HL-60 (cell line): ENCODE measurements around the gene ABCC1.

ENCODE experiments used
- DNase-seq, 2 experiments: peaks; one replicate each; pipeline ENCODE4 v3.0.0-alpha.2; 2010 to 2020; ENCODE audit warnings: low read depth in 1 of 2, low spot score in 1 of 2
- H3K27ac ChIP-seq: fragments of 250-450 bp; sonication (Bioruptor Pico); replicated peaks from 2 replicates; pipeline ENCODE4 v1.5.1; 2020; ENCODE audit warnings: mild to moderate bottlenecking, moderate library complexity
- H3K27me3 ChIP-seq: fragments of 250-450 bp; sonication (Bioruptor Pico); 2 replicates; pipeline ENCODE4 v1.5.1; 2021; ENCODE audit warnings: mild to moderate bottlenecking, moderate library complexity; ENCODE audit not compliant: insufficient read depth, poor library complexity, severe bottlenecking
- H3K4me3 ChIP-seq: replicated peaks from 2 replicates; pipeline ENCODE4 v1.5.1; 2011; ENCODE audit warnings: mild to moderate bottlenecking, control low read depth, low read length; ENCODE audit not compliant: insufficient read depth
- CTCF ChIP-seq: IDR thresholded peaks from one replicate; pipeline ENCODE4 v1.5.1; 2011; ENCODE audit warnings: low read length, control low read depth, inconsistent platforms; ENCODE audit not compliant: insufficient read depth
- GABPA ChIP-seq: IDR thresholded peaks from 2 replicates; pipeline ENCODE4 v1.6.1; 2012; ENCODE audit warnings: low read depth
- POLR2AphosphoS5 ChIP-seq: IDR thresholded peaks from 2 replicates; pipeline ENCODE4 v1.6.1; 2012; ENCODE audit warnings: low read depth
- REST ChIP-seq: IDR thresholded peaks from 2 replicates; pipeline ENCODE4 v1.6.1; 2012; ENCODE audit warnings: low read depth; ENCODE audit not compliant: insufficient replicate concordance
- SPI1 ChIP-seq: IDR thresholded peaks from 2 replicates; pipeline ENCODE4 v1.6.1; 2012; ENCODE audit warnings: low read depth, mild to moderate bottlenecking, borderline replicate concordance

The ABCC1 gene

GRCh38 chr16:16143038-16143763 lies 193.8 kb downstream of the ABCC1 start:
- TF ChIP-seq POLR2AphosphoS5 = no peak
- TF ChIP-seq CTCF = peak; percentile 25
- H3K27ac ChIP-seq = no peak overlapping the region

GRCh38 chr16:16143931-16144330 lies 194.5 kb downstream of the ABCC1 start:
- Histone ChIP-seq H3K27ac (no peak overlapping the region), H3K4me3 (no peak overlapping the region), H3K27me3 (no peaks in the 10 kb centered on the region)
- no peak for DNase-seq
- no peak for TF ChIP-seq CTCF
- TF ChIP-seq GABPA = no peak
- TF ChIP-seq REST = no peak
- TF ChIP-seq POLR2AphosphoS5 = no peak
- no peak for TF ChIP-seq SPI1

More at GRCh38 chr16:16143038-16143763, 193.8 kb downstream of the ABCC1 start:
- no peaks in the 10 kb centered on the region for H3K27me3 ChIP-seq
- DNase-seq = peak; percentile 45 to 72
- H3K4me3 ChIP-seq = no peak overlapping the region

DNA sequence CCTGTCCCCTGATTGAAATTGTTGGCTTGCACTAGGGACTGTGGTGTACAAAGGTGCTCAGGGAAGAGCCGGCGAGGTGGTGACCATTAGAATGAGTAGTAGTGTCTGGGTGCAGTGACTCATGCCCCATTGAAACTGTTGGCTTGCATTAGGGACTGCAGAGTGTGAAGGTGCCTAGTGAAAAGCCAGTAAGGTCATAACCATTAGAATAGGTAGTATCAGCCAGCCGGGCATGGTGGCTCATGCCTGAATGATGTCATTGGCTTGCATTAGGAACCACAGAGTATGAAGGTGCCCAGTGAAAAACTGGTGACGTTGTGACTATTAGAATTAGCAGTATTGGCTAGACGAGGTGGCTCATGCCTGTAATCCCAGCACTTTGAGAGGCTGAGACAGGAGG lies 195.0 kb downstream of the ABCC1 start:
- no peak for TF ChIP-seq GABPA
- no peak for TF ChIP-seq CTCF
- TF ChIP-seq SPI1 = no peak
- no peak for TF ChIP-seq REST
- TF ChIP-seq POLR2AphosphoS5 = no peak
- no peaks in the 10 kb centered on the region for H3K27me3 ChIP-seq
- H3K27ac ChIP-seq = no peak overlapping the region
- no peak for DNase-seq
- no peak overlapping the region for H3K4me3 ChIP-seq

DNA sequence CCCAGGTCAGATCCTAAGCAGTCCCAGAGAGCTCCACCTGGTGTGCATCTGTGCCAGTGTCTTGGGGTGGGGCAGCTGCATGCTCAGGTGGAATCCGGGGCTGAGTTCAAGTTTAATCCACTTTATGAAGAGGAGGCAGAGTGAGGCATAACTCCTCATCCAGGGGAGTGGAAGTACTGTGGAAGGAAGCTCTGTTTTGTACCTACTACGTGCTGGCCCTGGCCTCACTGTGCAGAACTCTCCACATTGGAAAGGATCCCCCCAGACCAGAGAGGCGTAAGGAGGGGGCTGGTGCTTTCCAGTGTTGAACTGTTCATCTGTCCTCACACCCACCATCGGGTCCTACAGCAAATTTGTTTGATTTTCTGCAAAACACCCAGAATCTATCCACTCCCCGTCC lies 195.9 kb downstream of the ABCC1 start:
- DNase-seq = no peak
- Histone ChIP-seq H3K4me3 (no peak overlapping the region), H3K27me3 (no peaks in the 10 kb centered on the region), H3K27ac (no peak overlapping the region)
- no peak for TF ChIP-seq POLR2AphosphoS5
- TF ChIP-seq SPI1 = no peak
- no peak for TF ChIP-seq GABPA
- TF ChIP-seq REST = no peak
